ENCODE results near the gene ATF3. TPM values are rescaled to one million over a fixed set of nuclear protein-coding genes. Genes with fewer than 3 reads are reported as not detected.

The ATF3 gene
- total RNA-seq, 1 experiment from 2014 or later, result 335 TPM

- H3K4me1 ChIP-seq (ENCODE audit: insufficient read depth, low read length), result no peaks in the 10 kb centered on the region
- no peaks in the 10 kb centered on the region for H3K9me2 ChIP-seq (replicated peaks; ENCODE audit: low read length)
- no peak overlapping the region for H3K27ac ChIP-seq (ENCODE audit: low read length)
- DNase-seq (no peak), ATAC-seq (no peak)
- H3K4me3 ChIP-seq (ENCODE audit: low read length), result no peak overlapping the region
- no peaks in the 10 kb centered on the region for H3K36me3 ChIP-seq (ENCODE audit: low read depth, low read length)
- ChIA-PET POLR2A (ENCODE audit: unreplicated experiment) (no interaction called here), CTCF (no interaction called here)
- no peak overlapping the region for H3K9ac ChIP-seq (ENCODE audit: low read length)
- no peak overlapping the region for H2AFZ ChIP-seq (ENCODE audit: low read length)
- H4K20me1 ChIP-seq (ENCODE audit: low read length), result no peaks in the 10 kb centered on the region
- TF ChIP-seq EZH2 (IDR thresholded peaks at IDR 0.05; ENCODE audit: low read length, unreplicated experiment) (no peak), CTCF (conservative IDR thresholded peaks at IDR 0.05; ENCODE audit: low read depth, low read length) (no peak), EZH2phosphoT487 (IDR thresholded peaks at IDR 0.05; ENCODE audit: borderline replicate concordance, low read length) (no peak)
- H3K4me2 ChIP-seq (ENCODE audit: low read length), result no peak overlapping the region
- no TSS peak for BruUV-seq (replicated peaks)
- no peaks in the 10 kb centered on the region for H3K27me3 ChIP-seq (ENCODE audit: low read length)
- no peaks in the 10 kb centered on the region for H3F3A ChIP-seq (ENCODE audit: low read length, unreplicated experiment)
- peaks cover 6% of the 10 kb centered on the region; the same call in 1 of the 2 replicates for H3K9me3 ChIP-seq (ENCODE audit: low read length)
- intact Hi-C loops (cut with micrococcal nuclease), result loop anchor here (1.0 kb wide), 1 partner anchor 152 kb away; no protein-coding TSS in a partner anchor
- no peaks in the 10 kb centered on the region for H3K79me2 ChIP-seq (ENCODE audit: low read length)
Observed at GRCh38 chr1:212629450-212630157, 21.0 kb downstream of the ATF3 start.

- no TSS peak for BruUV-seq (replicated peaks)
- peak; percentile 77 for DNase-seq
- Histone ChIP-seq H3F3A (ENCODE audit: low read length, unreplicated experiment) (no peaks in the 10 kb centered on the region), H3K4me2 (ENCODE audit: low read length) (no peak overlapping the region), H3K27ac (ENCODE audit: low read length) (no peak overlapping the region), H3K9ac (ENCODE audit: low read length) (no peak overlapping the region), H3K79me2 (ENCODE audit: low read length) (no peaks in the 10 kb centered on the region), H2AFZ (ENCODE audit: low read length) (no peak overlapping the region), H4K20me1 (ENCODE audit: low read length) (no peaks in the 10 kb centered on the region), H3K36me3 (ENCODE audit: low read depth, low read length) (no peaks in the 10 kb centered on the region), H3K4me3 (ENCODE audit: low read length) (no peak overlapping the region), H3K4me1 (ENCODE audit: insufficient read depth, low read length) (no peaks in the 10 kb centered on the region), H3K27me3 (ENCODE audit: low read length) (no peaks in the 10 kb centered on the region), H3K9me2 (replicated peaks; ENCODE audit: low read length) (no peaks in the 10 kb centered on the region), H3K9me3 (ENCODE audit: low read length) (peaks cover 6% of the 10 kb centered on the region; the same call in 1 of the 2 replicates)
- CTCF ChIA-PET, result interaction anchor here (0.6 kb wide), 2 partner anchors 154 to 489 kb away, joined by 3 to 12 read pairs; no protein-coding TSS in a partner anchor
- peak; percentile 89 for ATAC-seq
- POLR2A ChIA-PET (ENCODE audit: unreplicated experiment), result no interaction called here
- intact Hi-C loops (cut with micrococcal nuclease), result loop anchor here (1.0 kb wide), 1 partner anchor 153 kb away; no protein-coding TSS in a partner anchor
- TF ChIP-seq EZH2phosphoT487 (IDR thresholded peaks at IDR 0.05; ENCODE audit: borderline replicate concordance, low read length), result no peak
- TF ChIP-seq CTCF (conservative IDR thresholded peaks at IDR 0.05; ENCODE audit: low read depth, low read length), result peak; percentile 95
Observed at GRCh38 chr1:212630158-212630900, 21.8 kb downstream of the ATF3 start.

Data from PC-3 (cell line).